ENCODE results near the gene DISC1. TPM values are rescaled to one million over a fixed set of nuclear protein-coding genes. Genes with fewer than 3 reads are reported as not detected.
"Not testable (repeated sequence)": the region's sequence is repeated elsewhere in the genome, so short reads cannot be mapped to it uniquely, and the experiment has no call there.

Gene DISC1
- total RNA-seq, 4 donors from 2014 or later = 7.1 to 33.4 (median 14.9) TPM

- no peak for DNase-seq
- no peak for TF ChIP-seq CTCF (IDR thresholded peaks at IDR 0.05)
- TF ChIP-seq POLR2A (IDR thresholded peaks at IDR 0.05) = no peak
- H3K4me3 ChIP-seq = no peak overlapping the region
- H3K27me3 ChIP-seq = no peaks in the 10 kb centered on the region
- no peaks in the 10 kb centered on the region for H3K4me1 ChIP-seq
- no peaks in the 10 kb centered on the region for H3K9me3 ChIP-seq
- H3K27ac ChIP-seq = no peak overlapping the region
- no peaks in the 10 kb centered on the region for H3K36me3 ChIP-seq
- intact Hi-C loops (cut with DNase I; ENCODE audit: low total_unique reads) = no loop called here
These were observed 337.7 kb downstream of the DISC1 start for GRCh38 chr1:231964241-231964640.

DNA sequence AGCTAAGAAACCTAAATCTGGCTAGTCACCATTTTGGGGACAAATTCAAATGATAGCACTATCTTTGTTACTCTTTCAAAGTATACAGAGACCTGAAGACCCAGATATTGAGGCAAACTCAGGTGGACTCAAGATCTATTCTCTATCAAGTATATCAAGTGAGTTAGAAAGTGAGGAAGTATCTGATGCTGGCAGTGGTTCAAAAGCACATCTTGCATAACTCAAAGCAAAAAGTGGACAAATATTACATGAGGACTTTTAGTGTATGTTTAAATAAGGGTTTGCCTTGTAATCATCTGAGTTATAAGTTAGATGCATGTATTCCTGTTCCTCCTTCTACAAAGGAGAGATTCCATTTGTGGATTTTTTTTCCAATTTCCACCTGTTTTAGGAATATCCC, 338.4 kb downstream of the DISC1 start:
- DNase-seq = no peak
- no peaks in the 10 kb centered on the region for H3K27me3 ChIP-seq
- intact Hi-C loops (cut with DNase I; ENCODE audit: low total_unique reads) = no loop called here
- H3K4me1 ChIP-seq = no peaks in the 10 kb centered on the region
- H3K36me3 ChIP-seq = no peaks in the 10 kb centered on the region
- H3K27ac ChIP-seq = no peak overlapping the region
- H3K4me3 ChIP-seq = no peak overlapping the region
- no peak for TF ChIP-seq POLR2A (IDR thresholded peaks at IDR 0.05)
- no peak for TF ChIP-seq CTCF (IDR thresholded peaks at IDR 0.05)
- H3K9me3 ChIP-seq = no peaks in the 10 kb centered on the region

GRCh38 chr1:231965615-231966014, 339.0 kb downstream of the DISC1 start:
- no peak for DNase-seq
- H3K27me3 ChIP-seq = no peaks in the 10 kb centered on the region
- no peak overlapping the region for H3K4me3 ChIP-seq
- H3K36me3 ChIP-seq = no peaks in the 10 kb centered on the region
- no peaks in the 10 kb centered on the region for H3K9me3 ChIP-seq
- TF ChIP-seq CTCF (IDR thresholded peaks at IDR 0.05) = no peak
- no peak for TF ChIP-seq POLR2A (IDR thresholded peaks at IDR 0.05)
- intact Hi-C loops (cut with DNase I; ENCODE audit: low total_unique reads) = no loop called here
- no peaks in the 10 kb centered on the region for H3K4me1 ChIP-seq
- no peak overlapping the region for H3K27ac ChIP-seq

GRCh38 chr1:231966983-231967382, 340.4 kb downstream of the DISC1 start:
- no peak for DNase-seq
- H3K27ac ChIP-seq = no peak overlapping the region
- H3K4me3 ChIP-seq = no peak overlapping the region
- H3K27me3 ChIP-seq = no peaks in the 10 kb centered on the region
- intact Hi-C loops (cut with DNase I; ENCODE audit: low total_unique reads) = no loop called here
- H3K9me3 ChIP-seq = no peaks in the 10 kb centered on the region
- H3K36me3 ChIP-seq = no peaks in the 10 kb centered on the region
- TF ChIP-seq CTCF (IDR thresholded peaks at IDR 0.05) (no peak), POLR2A (IDR thresholded peaks at IDR 0.05) (no peak)
- no peaks in the 10 kb centered on the region for H3K4me1 ChIP-seq

DNA sequence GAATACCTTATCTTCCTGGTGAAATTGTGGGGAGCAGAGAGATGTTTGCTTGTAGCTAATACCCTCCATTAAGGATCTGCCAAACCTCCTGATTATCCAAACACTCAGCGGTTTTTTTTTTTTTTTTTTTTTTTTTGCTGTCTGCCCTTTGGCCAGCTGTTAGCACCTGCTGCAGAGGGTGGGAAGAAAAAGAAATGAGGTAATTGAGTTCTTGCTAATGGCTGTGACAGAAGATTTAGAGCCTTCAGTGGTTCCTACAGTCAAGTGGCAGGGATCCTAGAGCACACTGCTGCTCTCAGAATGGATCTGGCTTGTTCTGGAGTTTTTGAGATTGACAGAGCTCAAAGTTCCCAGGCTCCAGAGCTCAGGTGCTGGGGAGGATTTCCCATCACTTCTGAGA, 342.5 kb downstream of the DISC1 start:
- H3K9me3 ChIP-seq = no peaks in the 10 kb centered on the region
- no peak overlapping the region for H3K4me3 ChIP-seq
- TF ChIP-seq CTCF (IDR thresholded peaks at IDR 0.05) (no peak), POLR2A (IDR thresholded peaks at IDR 0.05) (no peak)
- no peaks in the 10 kb centered on the region for H3K4me1 ChIP-seq
- H3K36me3 ChIP-seq = no peaks in the 10 kb centered on the region
- H3K27me3 ChIP-seq = no peaks in the 10 kb centered on the region
- DNase-seq = no peak
- no peak overlapping the region for H3K27ac ChIP-seq
- intact Hi-C loops (cut with DNase I; ENCODE audit: low total_unique reads) = no loop called here

GRCh38 chr1:231969761-231970160, 343.2 kb downstream of the DISC1 start:
- H3K9me3 ChIP-seq; intact Hi-C loops (cut with DNase I; ENCODE audit: low total_unique reads); H3K27ac ChIP-seq; H3K36me3 ChIP-seq; H3K27me3 ChIP-seq; DNase-seq; H3K4me3 ChIP-seq; H3K4me1 ChIP-seq: not testable (repeated sequence)

Data from uterus (tissue), 4 donors.